Tibial artery (tissue), 4 donors: Measurements from ENCODE around the gene CNIH4.
A peak's percentile ranks its signal among the peaks of the same experiment; 100 is the strongest.
"Not testable (repeated sequence)": the region's sequence is repeated elsewhere in the genome, so short reads cannot be mapped to it uniquely, and the experiment has no call there.

ENCODE experiments used
- DNase-seq, 2 donors: peaks; one replicate each; pipeline ENCODE4 v3.0.0-alpha.2; 2019
- H3K27ac ChIP-seq, 2 donors: fragments of 200-600 bp; sonication (generic) in 1 of 2; 1 replicate in 1 of 2; 2 replicates in 1 of 2; pipeline ENCODE4 v1.5.1; 2018 to 2019; ENCODE audit warnings: mild to moderate bottlenecking in 1 of 2
- H3K27me3 ChIP-seq, 2 donors: fragments of 200-600 bp; sonication (generic) in 1 of 2; one replicate each; pipeline versions ENCODE4 v1.5.1 to v1.6.0; 2016 to 2019
- H3K36me3 ChIP-seq, 3 donors: fragments of 200-600 bp; sonication (generic) in 2 of 3; one replicate each; pipeline ENCODE4 v1.5.1; 2016 to 2019; ENCODE audit warnings: mild to moderate bottlenecking in 2 of 3
- H3K4me1 ChIP-seq, 4 donors: fragments of 200-600 bp; sonication (generic) in 2 of 4; 1 replicate in 3 of 4; 2 replicates in 1 of 4; pipeline ENCODE4 v1.5.1; 2016 to 2019
- H3K4me3 ChIP-seq, 2 donors: fragments of 200-600 bp; sonication (generic) in 1 of 2; 1 replicate in 1 of 2; 2 replicates in 1 of 2; pipeline ENCODE4 v1.5.1; 2018 to 2019; ENCODE audit warnings: mild to moderate bottlenecking in 2 of 2
- H3K9me3 ChIP-seq, 3 donors: fragments of 200-600 bp; sonication (generic) in 1 of 3; one replicate each; pipeline ENCODE4 v1.5.1; 2016 to 2019
- intact Hi-C: fragments of 100-400 bp; cut with DNase I; formaldehyde crosslinking; loops from one replicate; pipeline ENCODE4 v1.15.0; 2023; ENCODE audit warnings: low total_unique reads
- TF ChIP-seq, protein P1 (sequence below), 2 experiments: fragments of 200-600 bp in 1 of 2; fragments of 450-650 bp in 1 of 2; IDR thresholded peaks; one replicate each; pipeline ENCODE4 v1.5.1; 2017 to 2019; ENCODE audit warnings: antibody characterized with exemption in 2 of 2, mild to moderate bottlenecking in 1 of 2, moderate library complexity in 1 of 2

Gene CNIH4

GRCh38 chr1:224343679-224344078 is 13.0 kb upstream of the CNIH4 start:
- TF ChIP-seq, protein P1, sequence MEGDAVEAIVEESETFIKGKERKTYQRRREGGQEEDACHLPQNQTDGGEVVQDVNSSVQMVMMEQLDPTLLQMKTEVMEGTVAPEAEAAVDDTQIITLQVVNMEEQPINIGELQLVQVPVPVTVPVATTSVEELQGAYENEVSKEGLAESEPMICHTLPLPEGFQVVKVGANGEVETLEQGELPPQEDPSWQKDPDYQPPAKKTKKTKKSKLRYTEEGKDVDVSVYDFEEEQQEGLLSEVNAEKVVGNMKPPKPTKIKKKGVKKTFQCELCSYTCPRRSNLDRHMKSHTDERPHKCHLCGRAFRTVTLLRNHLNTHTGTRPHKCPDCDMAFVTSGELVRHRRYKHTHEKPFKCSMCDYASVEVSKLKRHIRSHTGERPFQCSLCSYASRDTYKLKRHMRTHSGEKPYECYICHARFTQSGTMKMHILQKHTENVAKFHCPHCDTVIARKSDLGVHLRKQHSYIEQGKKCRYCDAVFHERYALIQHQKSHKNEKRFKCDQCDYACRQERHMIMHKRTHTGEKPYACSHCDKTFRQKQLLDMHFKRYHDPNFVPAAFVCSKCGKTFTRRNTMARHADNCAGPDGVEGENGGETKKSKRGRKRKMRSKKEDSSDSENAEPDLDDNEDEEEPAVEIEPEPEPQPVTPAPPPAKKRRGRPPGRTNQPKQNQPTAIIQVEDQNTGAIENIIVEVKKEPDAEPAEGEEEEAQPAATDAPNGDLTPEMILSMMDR (IDR thresholded peaks at IDR 0.05), result no peak

GRCh38 chr1:224348137-224348536 is 8.5 kb upstream of the CNIH4 start:
- TF ChIP-seq, protein P1 (IDR thresholded peaks at IDR 0.05), result no peak
- Histone ChIP-seq H3K36me3 (peaks cover 0 to 3% (median 0%) of the 10 kb centered on the region in 3 donors), H3K27ac (no peak overlapping the region), H3K4me1 (no peaks in the 10 kb centered on the region), H3K4me3 (no peak overlapping the region), H3K9me3 (peaks cover 5 to 15% (median 14%) of the 10 kb centered on the region in 3 donors), H3K27me3 (no peaks in the 10 kb centered on the region)
- DNase-seq, result no peak
- intact Hi-C loops, result no loop called here

More at GRCh38 chr1:224343679-224344078, 13.0 kb upstream of the CNIH4 start:
- Histone ChIP-seq H3K9me3 (peaks cover 5 to 17% (median 14%) of the 10 kb centered on the region in 3 donors), H3K4me1 (peaks cover 0 to 6% (median 2%) of the 10 kb centered on the region in 4 donors), H3K4me3 (no peak overlapping the region), H3K27ac (no peak overlapping the region), H3K27me3 (peaks cover 0 to 11% of the 10 kb centered on the region in 2 donors), H3K36me3 (peaks cover 0 to 3% (median 0%) of the 10 kb centered on the region in 3 donors)
- intact Hi-C loops, result no loop called here
- DNase-seq, result no peak

DNA sequence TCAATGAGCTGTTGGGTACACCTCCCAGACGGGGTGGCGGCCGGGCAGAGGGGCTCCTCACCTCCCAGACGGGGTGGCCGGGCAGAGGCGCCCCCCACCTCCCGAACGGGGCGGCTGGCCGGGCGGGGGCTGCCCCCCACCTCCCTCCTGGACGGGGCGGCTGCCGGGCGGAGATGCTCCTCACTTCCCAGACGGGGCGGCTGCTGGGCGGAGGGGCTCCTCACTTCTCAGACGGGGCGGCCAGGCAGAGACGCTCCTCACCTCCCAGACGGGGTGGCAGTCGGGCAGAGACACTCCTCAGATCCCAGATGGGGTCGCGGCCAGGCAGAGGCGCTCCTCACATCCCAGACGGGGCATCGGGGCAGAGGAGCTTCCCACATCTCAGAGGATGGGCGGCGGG is 7.0 kb upstream of the CNIH4 start:
- not testable (repeated sequence) for H3K4me1 ChIP-seq, DNase-seq, H3K27me3 ChIP-seq, H3K4me3 ChIP-seq, H3K27ac ChIP-seq, H3K36me3 ChIP-seq, H3K9me3 ChIP-seq
- intact Hi-C loops, result loop anchor here (10.0 kb wide), 1 partner anchor 105 kb away; no protein-coding TSS in a partner anchor

DNA sequence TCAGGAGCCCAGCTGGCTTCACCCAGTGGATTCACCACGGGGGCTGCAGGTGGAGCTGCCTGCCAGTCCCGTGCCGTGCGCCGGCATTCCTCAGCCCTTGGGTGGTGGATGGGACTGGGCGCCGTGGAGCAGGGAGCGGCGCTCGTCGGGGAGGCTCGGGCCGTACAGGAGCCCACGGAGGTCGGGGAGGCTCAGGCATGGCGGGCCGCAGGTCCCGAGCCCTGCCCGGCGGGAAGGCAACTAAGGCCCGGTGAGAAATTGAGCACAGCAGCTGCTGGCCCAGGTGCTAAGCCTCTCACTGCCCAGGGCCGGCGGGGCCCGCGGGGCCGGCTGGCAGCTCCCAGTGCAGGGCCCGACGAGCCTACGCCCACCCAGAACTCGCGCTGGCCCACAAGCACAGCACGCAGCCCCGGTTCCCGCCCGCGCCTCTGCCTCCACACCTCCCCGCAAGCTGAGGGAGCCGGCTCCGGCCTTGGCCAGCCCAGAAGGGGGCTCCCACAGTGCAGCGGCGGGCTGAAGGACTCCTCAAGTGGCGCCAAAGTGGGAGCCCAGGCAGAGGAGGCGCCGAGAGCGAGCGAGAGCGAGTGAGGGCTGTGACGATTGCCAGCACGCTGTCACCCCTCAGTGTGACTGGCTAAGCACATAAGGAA is 4.1 kb upstream of the CNIH4 start:
- not testable (repeated sequence) for H3K4me3 ChIP-seq, H3K27ac ChIP-seq, DNase-seq, H3K36me3 ChIP-seq, H3K9me3 ChIP-seq, H3K27me3 ChIP-seq, H3K4me1 ChIP-seq
- intact Hi-C loops, result loop anchor here (10.0 kb wide), 1 partner anchor 102 kb away; no protein-coding TSS in a partner anchor

GRCh38 chr1:224353975-224354925 is 2.4 kb upstream of the CNIH4 start:
- Histone ChIP-seq H3K9me3 (no peaks in the 10 kb centered on the region), H3K4me1 (peaks cover 0 to 18% (median 11%) of the 10 kb centered on the region in 4 donors), H3K36me3 (no peaks in the 10 kb centered on the region), H3K27ac (no peak overlapping the region), H3K27me3 (no peaks in the 10 kb centered on the region), H3K4me3 (no peak overlapping the region)
- DNase-seq, result no peak
- intact Hi-C loops, result loop anchor here (10.0 kb wide), 1 partner anchor 101 kb away; no protein-coding TSS in a partner anchor
- TF ChIP-seq, protein P1 (IDR thresholded peaks at IDR 0.05), result no peak

DNA sequence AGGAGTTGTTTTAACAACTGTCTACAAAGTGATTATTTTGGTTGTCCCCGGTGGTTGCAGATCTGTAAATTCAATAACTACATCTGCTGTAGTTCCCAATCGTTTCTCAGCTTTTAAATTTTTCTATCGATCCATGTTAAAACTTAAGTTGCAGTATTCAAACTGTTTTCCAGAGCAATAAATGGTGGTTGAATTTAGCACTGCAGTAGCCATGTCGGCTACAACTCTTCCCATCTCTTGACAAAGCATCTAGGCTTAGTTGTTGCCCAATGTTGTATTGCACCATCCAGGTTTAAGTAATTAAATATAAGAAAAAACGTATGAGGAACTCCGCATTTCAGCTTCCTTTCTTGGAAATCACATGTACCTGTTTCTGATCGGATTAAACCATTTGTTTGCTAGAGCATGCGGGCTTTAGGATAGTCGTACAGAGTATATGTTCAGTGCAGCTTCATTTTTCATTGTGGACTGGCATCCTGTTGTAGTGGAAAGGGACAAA is 996 bp downstream of the CNIH4 start:
- H3K4me3 ChIP-seq, result peak overlapping the region; percentile 85 to 86
- TF ChIP-seq, protein P1 (IDR thresholded peaks at IDR 0.05), result no peak
- peak overlapping the region; percentile 94 to 95 for H3K27ac ChIP-seq
- H3K36me3 ChIP-seq, result peaks cover 0 to 7% (median 0%) of the 10 kb centered on the region in 3 donors
- H3K4me1 ChIP-seq, result peaks cover 0 to 33% (median 15%) of the 10 kb centered on the region in 4 donors
- no peak for DNase-seq
- H3K27me3 ChIP-seq, result no peaks in the 10 kb centered on the region
- intact Hi-C loops, result loop anchor here (10.0 kb wide), 1 partner anchor 97 kb away; no protein-coding TSS in a partner anchor
- no peaks in the 10 kb centered on the region for H3K9me3 ChIP-seq
